ENCODE results near the gene NDUFAB1. TPM values are rescaled to one million over a fixed set of nuclear protein-coding genes. Genes with fewer than 3 reads are reported as not detected.
"Not testable (repeated sequence)": the region's sequence is repeated elsewhere in the genome, so short reads cannot be mapped to it uniquely, and the experiment has no call there.

Gene NDUFAB1
- total and polyA plus RNA-seq, 12 donors, result 67.6 to 306 (median 126) TPM

GRCh38 chr16:23624092-23624491, 28.0 kb upstream of the NDUFAB1 start:
- Histone ChIP-seq H3K36me3 (replicated peaks in 1 of 2) (peaks cover 0 to 83% of the 10 kb centered on the region in 2 donors), H3K4me3 (no peak overlapping the region), H3K27ac (no peak overlapping the region), H3K9me3 (replicated peaks in 1 of 3) (no peaks in the 10 kb centered on the region), H3K4me1 (replicated peaks in 1 of 2) (no peaks in the 10 kb centered on the region), H3K27me3 (no peaks in the 10 kb centered on the region)
- DNase-seq, result no peak
- intact Hi-C loops (cut with DNase I), result no loop called here
- TF ChIP-seq CTCF (IDR thresholded peaks at IDR 0.05), result no peak
- no peak for TF ChIP-seq POLR2A (IDR thresholded peaks at IDR 0.05)

- H3K27me3 ChIP-seq, result no peaks in the 10 kb centered on the region
- TF ChIP-seq POLR2A (IDR thresholded peaks at IDR 0.05) (no peak), CTCF (IDR thresholded peaks at IDR 0.05) (no peak)
- DNase-seq, result no peak
- intact Hi-C loops (cut with DNase I), result no loop called here
- H3K27ac ChIP-seq, result no peak overlapping the region
- no peaks in the 10 kb centered on the region for H3K4me1 ChIP-seq (replicated peaks in 1 of 2)
- WGBS, 4 donors, result 96 to 99% (median 96%) methylated on average over 9 of the region's 9 CpGs
- H3K36me3 ChIP-seq (replicated peaks in 1 of 2), result peaks cover 0 to 50% of the 10 kb centered on the region in 2 donors
- H3K9me3 ChIP-seq (replicated peaks in 1 of 3), result no peaks in the 10 kb centered on the region
- no peak overlapping the region for H3K4me3 ChIP-seq
Measured at GRCh38 chr16:23615805-23616204, 19.7 kb upstream of the NDUFAB1 start.

GRCh38 chr16:23611936-23612335, 15.8 kb upstream of the NDUFAB1 start:
- WGBS, 4 donors, result 96 to 100% (median 100%) methylated on average over 3 of the region's 3 CpGs

GRCh38 chr16:23610905-23611304, 14.8 kb upstream of the NDUFAB1 start:
- H3K27me3 ChIP-seq; H3K27ac ChIP-seq; H3K4me3 ChIP-seq; H3K4me1 ChIP-seq (replicated peaks in 1 of 2); H3K9me3 ChIP-seq (replicated peaks in 1 of 3); DNase-seq; intact Hi-C loops (cut with DNase I): not testable (repeated sequence)
- 95 to 98% (median 96%) methylated on average over 6 of the region's 6 CpGs for WGBS, 4 donors
- H3K36me3 ChIP-seq (replicated peaks in 1 of 2), result peaks cover 0 to 19% of the 10 kb centered on the region in 2 donors

More at GRCh38 chr16:23611936-23612335, 15.8 kb upstream of the NDUFAB1 start:
- TF ChIP-seq CTCF (IDR thresholded peaks at IDR 0.05) (no peak), POLR2A (IDR thresholded peaks at IDR 0.05) (no peak)
- DNase-seq, result no peak
- H3K27me3 ChIP-seq, result no peaks in the 10 kb centered on the region
- intact Hi-C loops (cut with DNase I), result no loop called here
- H3K4me3 ChIP-seq, result no peak overlapping the region
- H3K27ac ChIP-seq, result no peak overlapping the region
- H3K9me3 ChIP-seq (replicated peaks in 1 of 3), result no peaks in the 10 kb centered on the region
- peaks cover 0 to 20% of the 10 kb centered on the region in 2 donors for H3K36me3 ChIP-seq (replicated peaks in 1 of 2)
- H3K4me1 ChIP-seq (replicated peaks in 1 of 2), result no peaks in the 10 kb centered on the region

- no peak for DNase-seq
- intact Hi-C loops (cut with DNase I), result no loop called here
- peaks cover 0 to 16% of the 10 kb centered on the region in 2 donors for H3K36me3 ChIP-seq (replicated peaks in 1 of 2)
- TF ChIP-seq CTCF (IDR thresholded peaks at IDR 0.05), result no peak
- no peak for TF ChIP-seq POLR2A (IDR thresholded peaks at IDR 0.05)
- H3K27me3 ChIP-seq, result no peaks in the 10 kb centered on the region
- H3K27ac ChIP-seq, result no peak overlapping the region
- no peaks in the 10 kb centered on the region for H3K4me1 ChIP-seq (replicated peaks in 1 of 2)
- H3K9me3 ChIP-seq (replicated peaks in 1 of 3), result no peaks in the 10 kb centered on the region
- no peak overlapping the region for H3K4me3 ChIP-seq
- WGBS, 4 donors, result 82 to 100% (median 100%) methylated on average over 1 of the region's 1 CpG
Measured at GRCh38 chr16:23609929-23610328, 13.8 kb upstream of the NDUFAB1 start.

Data from adrenal gland (tissue), 12 donors.